Mononuclear cell (primary cell): ENCODE results near the gene VOPP1. TPM values are rescaled to one million over a fixed set of nuclear protein-coding genes. Genes with fewer than 3 reads are reported as not detected.
"Not testable (repeated sequence)": the region's sequence is repeated elsewhere in the genome, so short reads cannot be mapped to it uniquely, and the experiment has no call there.

ENCODE experiments used
- H3K27me3 ChIP-seq: 2 replicates; pipeline ENCODE4 v1.6.0; 2011; ENCODE audit warnings: low read length, control low read depth; ENCODE audit not compliant: insufficient read depth
- H3K4me1 ChIP-seq: 2 replicates; pipeline ENCODE4 v1.5.1; 2011; ENCODE audit warnings: mild to moderate bottlenecking, low read length, control low read depth; ENCODE audit not compliant: insufficient read depth
- H3K4me3 ChIP-seq: 2 replicates; pipeline ENCODE4 v1.5.1; 2011; ENCODE audit warnings: mild to moderate bottlenecking, low read length, moderate library complexity
- H3K9me3 ChIP-seq: 2 replicates; pipeline ENCODE4 v1.5.1; 2011; ENCODE audit warnings: low read depth, mild to moderate bottlenecking, control low read depth, low read length
- total RNA-seq: library from RNA; depleted of rRNA; stranded (reverse); fragments of >200 nt; gene quantifications from one replicate; pipeline ENCODE4 v1.2.3, GENCODE V29; 2012

The VOPP1 gene
- total RNA-seq, 1 donor, result 72.1 TPM

GRCh38 chr7:55474944-55475854 is 97.1 kb downstream of the VOPP1 start:
- Histone ChIP-seq H3K27me3 (no peaks in the 10 kb centered on the region), H3K4me1 (peaks cover 43% of the 10 kb centered on the region), H3K9me3 (no peaks in the 10 kb centered on the region), H3K4me3 (no peak overlapping the region)

GRCh38 chr7:55473932-55474331 is 98.4 kb downstream of the VOPP1 start:
- no peaks in the 10 kb centered on the region for H3K9me3 ChIP-seq
- peaks cover 55% of the 10 kb centered on the region for H3K4me1 ChIP-seq
- H3K4me3 ChIP-seq, result no peak overlapping the region
- H3K27me3 ChIP-seq, result no peaks in the 10 kb centered on the region

- Histone ChIP-seq H3K27me3 (no peaks in the 10 kb centered on the region), H3K9me3 (no peaks in the 10 kb centered on the region), H3K4me3 (no peak overlapping the region), H3K4me1 (peaks cover 62% of the 10 kb centered on the region)
Measured at GRCh38 chr7:55472928-55473725, 99.2 kb downstream of the VOPP1 start.

GRCh38 chr7:55472406-55472805 is 99.9 kb downstream of the VOPP1 start:
- H3K27me3 ChIP-seq, H3K9me3 ChIP-seq, H3K4me3 ChIP-seq: not testable (repeated sequence)
- H3K4me1 ChIP-seq, result peaks cover 62% of the 10 kb centered on the region

- H3K4me1 ChIP-seq, result peaks cover 56% of the 10 kb centered on the region
- H3K4me3 ChIP-seq, H3K27me3 ChIP-seq, H3K9me3 ChIP-seq: not testable (repeated sequence)
Measured at GRCh38 chr7:55471594-55471993, 100.7 kb downstream of the VOPP1 start.

- no peaks in the 10 kb centered on the region for H3K9me3 ChIP-seq
- peaks cover 44% of the 10 kb centered on the region for H3K4me1 ChIP-seq
- H3K27me3 ChIP-seq, result no peaks in the 10 kb centered on the region
- H3K4me3 ChIP-seq, result no peak overlapping the region
Measured at GRCh38 chr7:55470261-55470660, 102.0 kb downstream of the VOPP1 start.

GRCh38 chr7:55469721-55470120 is 102.6 kb downstream of the VOPP1 start:
- Histone ChIP-seq H3K4me3 (no peak overlapping the region), H3K9me3 (no peaks in the 10 kb centered on the region), H3K4me1 (peaks cover 39% of the 10 kb centered on the region), H3K27me3 (no peaks in the 10 kb centered on the region)

GRCh38 chr7:55469271-55469681 is 103.0 kb downstream of the VOPP1 start:
- Histone ChIP-seq H3K27me3 (no peaks in the 10 kb centered on the region), H3K9me3 (no peaks in the 10 kb centered on the region), H3K4me3 (no peak overlapping the region), H3K4me1 (peaks cover 34% of the 10 kb centered on the region)

GRCh38 chr7:55468495-55468894 is 103.8 kb downstream of the VOPP1 start:
- H3K4me1 ChIP-seq, result peaks cover 30% of the 10 kb centered on the region
- H3K27me3 ChIP-seq, result no peaks in the 10 kb centered on the region
- H3K9me3 ChIP-seq, result no peaks in the 10 kb centered on the region
- H3K4me3 ChIP-seq, result no peak overlapping the region

- Histone ChIP-seq H3K4me1 (peaks cover 24% of the 10 kb centered on the region), H3K4me3 (no peak overlapping the region), H3K9me3 (peaks cover under 1% of the 10 kb centered on the region), H3K27me3 (no peaks in the 10 kb centered on the region)
Measured at GRCh38 chr7:55467047-55467593, 105.2 kb downstream of the VOPP1 start.

- no peak overlapping the region for H3K4me3 ChIP-seq
- no peaks in the 10 kb centered on the region for H3K27me3 ChIP-seq
- H3K9me3 ChIP-seq, result peaks cover 5% of the 10 kb centered on the region
- peaks cover 24% of the 10 kb centered on the region for H3K4me1 ChIP-seq
Measured at GRCh38 chr7:55465691-55466090, 106.6 kb downstream of the VOPP1 start.

- H3K4me1 ChIP-seq, result peaks cover 11% of the 10 kb centered on the region
- H3K9me3 ChIP-seq, result peaks cover 13% of the 10 kb centered on the region
- no peaks in the 10 kb centered on the region for H3K27me3 ChIP-seq
- H3K4me3 ChIP-seq, result no peak overlapping the region
Measured at GRCh38 chr7:55464422-55464821, 107.9 kb downstream of the VOPP1 start.

GRCh38 chr7:55463686-55464262 is 108.5 kb downstream of the VOPP1 start:
- Histone ChIP-seq H3K4me1 (peaks cover 7% of the 10 kb centered on the region), H3K9me3 (peaks cover 20% of the 10 kb centered on the region), H3K4me3 (no peak overlapping the region), H3K27me3 (no peaks in the 10 kb centered on the region)

GRCh38 chr7:55458351-55458750 is 114.0 kb downstream of the VOPP1 start:
- H3K4me3 ChIP-seq, result no peak overlapping the region
- H3K4me1 ChIP-seq, result no peaks in the 10 kb centered on the region
- peaks cover 34% of the 10 kb centered on the region for H3K9me3 ChIP-seq
- H3K27me3 ChIP-seq, result no peaks in the 10 kb centered on the region

GRCh38 chr7:55457801-55458200 is 114.5 kb downstream of the VOPP1 start:
- Histone ChIP-seq H3K4me3 (no peak overlapping the region), H3K9me3 (peaks cover 34% of the 10 kb centered on the region), H3K27me3 (no peaks in the 10 kb centered on the region), H3K4me1 (no peaks in the 10 kb centered on the region)
